PC-9 (cell line): Measurements from ENCODE around the gene HMSD.

Source experiments
- EZH2 ChIP-seq: fragments of 200-600 bp; sonication (generic); IDR thresholded peaks from 2 replicates; pipeline ENCODE4 v1.8.0; 2017; ENCODE audit warnings: antibody characterized with exemption, low read depth
- TF ChIP-seq, protein P1 (sequence below): fragments of 200-600 bp; sonication (generic); conservative IDR thresholded peaks from 2 replicates; pipeline ENCODE4 v1.6.1; 2017; ENCODE audit warnings: mixed run types, antibody characterized with exemption, mild to moderate bottlenecking, moderate library complexity

DNA sequence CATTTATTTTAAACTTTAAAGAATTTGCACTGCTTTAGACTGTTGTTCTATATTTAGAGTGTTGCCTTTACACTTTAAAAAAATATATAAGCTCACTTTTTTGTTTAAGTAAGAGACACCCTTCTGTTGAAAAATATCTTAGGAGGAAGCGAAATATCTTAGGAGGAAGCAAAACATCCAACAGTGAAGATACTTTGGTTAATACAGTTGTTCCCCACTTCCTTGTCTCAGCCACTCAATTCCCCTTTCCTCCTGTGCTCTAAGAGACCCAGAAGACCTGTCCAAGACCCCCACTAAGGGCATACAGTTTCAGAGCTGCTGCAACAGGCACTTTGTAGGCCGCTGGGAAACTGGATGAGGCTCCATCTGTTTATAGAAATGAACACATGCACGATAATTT lies 26.5 kb downstream of the HMSD start:
- TF ChIP-seq, protein P1, sequence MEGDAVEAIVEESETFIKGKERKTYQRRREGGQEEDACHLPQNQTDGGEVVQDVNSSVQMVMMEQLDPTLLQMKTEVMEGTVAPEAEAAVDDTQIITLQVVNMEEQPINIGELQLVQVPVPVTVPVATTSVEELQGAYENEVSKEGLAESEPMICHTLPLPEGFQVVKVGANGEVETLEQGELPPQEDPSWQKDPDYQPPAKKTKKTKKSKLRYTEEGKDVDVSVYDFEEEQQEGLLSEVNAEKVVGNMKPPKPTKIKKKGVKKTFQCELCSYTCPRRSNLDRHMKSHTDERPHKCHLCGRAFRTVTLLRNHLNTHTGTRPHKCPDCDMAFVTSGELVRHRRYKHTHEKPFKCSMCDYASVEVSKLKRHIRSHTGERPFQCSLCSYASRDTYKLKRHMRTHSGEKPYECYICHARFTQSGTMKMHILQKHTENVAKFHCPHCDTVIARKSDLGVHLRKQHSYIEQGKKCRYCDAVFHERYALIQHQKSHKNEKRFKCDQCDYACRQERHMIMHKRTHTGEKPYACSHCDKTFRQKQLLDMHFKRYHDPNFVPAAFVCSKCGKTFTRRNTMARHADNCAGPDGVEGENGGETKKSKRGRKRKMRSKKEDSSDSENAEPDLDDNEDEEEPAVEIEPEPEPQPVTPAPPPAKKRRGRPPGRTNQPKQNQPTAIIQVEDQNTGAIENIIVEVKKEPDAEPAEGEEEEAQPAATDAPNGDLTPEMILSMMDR = no peak
- no peak for TF ChIP-seq EZH2
